Measurements from ENCODE around the gene BPIFB2.

BPIFB2 gene

DNA sequence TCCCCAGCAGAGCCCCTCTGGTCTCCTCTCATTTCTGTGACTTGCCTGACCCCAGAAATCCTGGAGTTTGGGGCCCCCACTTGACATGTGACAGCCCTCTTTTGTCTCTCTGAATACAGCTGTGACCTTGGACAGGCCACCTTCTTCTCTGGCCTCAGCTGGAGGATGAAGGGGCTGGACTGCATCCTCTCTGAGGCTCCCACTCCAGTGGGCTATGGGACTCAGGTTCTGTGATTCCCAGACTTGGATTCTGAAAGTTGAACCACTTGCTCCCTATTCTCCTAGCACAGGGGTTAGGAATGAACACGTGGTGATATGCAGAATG, 55.3 kb downstream of the BPIFB2 start:
- Histone ChIP-seq H3K79me1 (replicated peaks; ENCODE audit: low read length, poor library complexity, severe bottlenecking) (no peaks in the 10 kb centered on the region), H2BK12ac (ENCODE audit: low read length in 2 of 2) (no peak overlapping the region), H2BK120ac (ENCODE audit: low read depth, low read length) (no peak overlapping the region), H3K36me3 (ENCODE audit: control insufficient read depth in 1 of 2, insufficient read depth in 2 of 2, low read depth in 1 of 2, low read length in 2 of 2) (no peaks in the 10 kb centered on the region), H3K4me1 (ENCODE audit: control insufficient read depth, insufficient read depth, low read depth, low read length) (no peaks in the 10 kb centered on the region), H3K9ac (ENCODE audit: low read length) (no peak overlapping the region), H3K27ac (ENCODE audit: low read length, poor library complexity, severe bottlenecking) (no peak overlapping the region), H4K91ac (ENCODE audit: low read length) (no peak overlapping the region), H2BK5ac (ENCODE audit: low read depth, low read length, poor library complexity, severe bottlenecking) (no peak overlapping the region), H2AK5ac (ENCODE audit: low read length, severe bottlenecking) (no peak overlapping the region), H3K23ac (ENCODE audit: low read length in 2 of 2) (no peak overlapping the region), H2AFZ (ENCODE audit: low read depth, low read length) (no peak overlapping the region), H2BK15ac (ENCODE audit: low read depth, poor library complexity, severe bottlenecking) (no peak overlapping the region), H3K14ac (ENCODE audit: low read length in 2 of 2) (no peak overlapping the region), H3K18ac (ENCODE audit: low read depth in 1 of 2, low read length in 2 of 2) (no peak overlapping the region), H3K4ac (ENCODE audit: low read depth in 1 of 2, low read length in 2 of 2) (no peak overlapping the region), H3K4me3 (ENCODE audit: insufficient read depth in 1 of 2, low read depth in 1 of 2, low read length in 2 of 2) (no peak overlapping the region), H3K9me3 (ENCODE audit: control insufficient read depth, low read length) (no peaks in the 10 kb centered on the region), H4K8ac (ENCODE audit: low read length) (no peak overlapping the region), H3K4me2 (ENCODE audit: low read length, poor library complexity, severe bottlenecking) (no peak overlapping the region), H3K27me3 (ENCODE audit: control insufficient read depth in 1 of 2, insufficient read depth in 1 of 2, low read length in 2 of 2) (peaks cover 8 to 45% of the 10 kb centered on the region in 2 experiments)
- 38% methylated on average over 1 of the region's 1 CpG for WGBS
- no peak for DNase-seq

DNA sequence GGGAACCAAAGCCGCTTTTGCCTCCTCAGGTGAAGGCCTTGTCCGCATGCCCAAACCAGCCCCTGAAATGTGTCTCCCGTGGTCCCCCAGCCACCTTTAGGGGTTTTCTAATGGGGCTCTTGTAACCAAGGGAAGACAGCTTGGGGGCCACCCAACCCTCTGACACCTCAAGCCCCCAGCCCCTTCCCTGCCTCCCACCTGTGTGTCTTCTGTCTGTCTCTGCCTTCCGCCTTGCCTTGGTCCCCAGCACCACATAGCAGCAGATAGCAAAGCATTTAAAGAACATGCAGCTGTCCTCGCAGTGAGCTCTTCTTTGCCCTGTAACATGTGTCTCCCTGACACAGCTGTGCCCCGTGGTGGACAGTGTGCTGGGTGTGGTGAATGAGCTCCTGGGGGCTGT, 55.8 kb downstream of the BPIFB2 start:
- Histone ChIP-seq H3K36me3 (ENCODE audit: control insufficient read depth in 1 of 2, insufficient read depth in 2 of 2, low read depth in 1 of 2, low read length in 2 of 2) (no peaks in the 10 kb centered on the region), H4K91ac (ENCODE audit: low read length) (no peak overlapping the region)

GRCh38 chr20:33064572-33065287, 57.2 kb downstream of the BPIFB2 start:
- no peak overlapping the region for H3K4me2 ChIP-seq (ENCODE audit: low read length, poor library complexity, severe bottlenecking)
- H3K23ac ChIP-seq (ENCODE audit: low read length in 2 of 2): no peak overlapping the region
- 86% methylated on average over 11 of the region's 11 CpGs for whole genome bisulfite sequencing
- no peaks in the 10 kb centered on the region for H3K4me1 ChIP-seq (ENCODE audit: control insufficient read depth, insufficient read depth, low read depth, low read length)
- H2BK12ac ChIP-seq (ENCODE audit: low read length in 2 of 2): no peak overlapping the region
- H3K4me3 ChIP-seq (ENCODE audit: insufficient read depth in 1 of 2, low read depth in 1 of 2, low read length in 2 of 2): no peak overlapping the region
- no peak overlapping the region for H2BK120ac ChIP-seq (ENCODE audit: low read depth, low read length)
- H3K79me1 ChIP-seq (replicated peaks; ENCODE audit: low read length, poor library complexity, severe bottlenecking): no peaks in the 10 kb centered on the region
- no peak for DNase-seq
- H4K8ac ChIP-seq (ENCODE audit: low read length): no peak overlapping the region
- H3K18ac ChIP-seq (ENCODE audit: low read depth in 1 of 2, low read length in 2 of 2): no peak overlapping the region
- H3K9ac ChIP-seq (ENCODE audit: low read length): no peak overlapping the region
- no peak overlapping the region for H2AK5ac ChIP-seq (ENCODE audit: low read length, severe bottlenecking)
- no peaks in the 10 kb centered on the region for H3K36me3 ChIP-seq (ENCODE audit: control insufficient read depth in 1 of 2, insufficient read depth in 2 of 2, low read depth in 1 of 2, low read length in 2 of 2)
- no peak overlapping the region for H2BK15ac ChIP-seq (ENCODE audit: low read depth, poor library complexity, severe bottlenecking)
- H3K27me3 ChIP-seq (ENCODE audit: control insufficient read depth in 1 of 2, insufficient read depth in 1 of 2, low read length in 2 of 2): peaks cover 9 to 49% of the 10 kb centered on the region in 2 experiments
- no peak overlapping the region for H3K27ac ChIP-seq (ENCODE audit: low read length, poor library complexity, severe bottlenecking)
- no peak overlapping the region for H2BK5ac ChIP-seq (ENCODE audit: low read depth, low read length, poor library complexity, severe bottlenecking)
- H3K4ac ChIP-seq (ENCODE audit: low read depth in 1 of 2, low read length in 2 of 2): no peak overlapping the region
- no peak overlapping the region for H3K14ac ChIP-seq (ENCODE audit: low read length in 2 of 2)
- no peaks in the 10 kb centered on the region for H3K9me3 ChIP-seq (ENCODE audit: control insufficient read depth, low read length)
- H2AFZ ChIP-seq (ENCODE audit: low read depth, low read length): no peak overlapping the region
- no peak overlapping the region for H4K91ac ChIP-seq (ENCODE audit: low read length)

More for the DNA sequence above, 55.8 kb downstream of the BPIFB2 start:
- H3K4me3 ChIP-seq (ENCODE audit: insufficient read depth in 1 of 2, low read depth in 1 of 2, low read length in 2 of 2): no peak overlapping the region
- H3K4me1 ChIP-seq (ENCODE audit: control insufficient read depth, insufficient read depth, low read depth, low read length): no peaks in the 10 kb centered on the region
- no peak overlapping the region for H2BK15ac ChIP-seq (ENCODE audit: low read depth, poor library complexity, severe bottlenecking)
- peaks cover 3 to 45% of the 10 kb centered on the region in 2 experiments for H3K27me3 ChIP-seq (ENCODE audit: control insufficient read depth in 1 of 2, insufficient read depth in 1 of 2, low read length in 2 of 2)
- no peak overlapping the region for H2AK5ac ChIP-seq (ENCODE audit: low read length, severe bottlenecking)
- no peak overlapping the region for H3K14ac ChIP-seq (ENCODE audit: low read length in 2 of 2)
- WGBS: 86% methylated on average over 6 of the region's 6 CpGs
- H3K18ac ChIP-seq (ENCODE audit: low read depth in 1 of 2, low read length in 2 of 2): no peak overlapping the region
- H3K4ac ChIP-seq (ENCODE audit: low read depth in 1 of 2, low read length in 2 of 2): no peak overlapping the region
- H3K9me3 ChIP-seq (ENCODE audit: control insufficient read depth, low read length): no peaks in the 10 kb centered on the region
- no peak overlapping the region for H3K27ac ChIP-seq (ENCODE audit: low read length, poor library complexity, severe bottlenecking)
- H2AFZ ChIP-seq (ENCODE audit: low read depth, low read length): no peak overlapping the region
- H3K23ac ChIP-seq (ENCODE audit: low read length in 2 of 2): no peak overlapping the region
- H4K8ac ChIP-seq (ENCODE audit: low read length): no peak overlapping the region
- H3K79me1 ChIP-seq (replicated peaks; ENCODE audit: low read length, poor library complexity, severe bottlenecking): no peaks in the 10 kb centered on the region
- no peak overlapping the region for H2BK5ac ChIP-seq (ENCODE audit: low read depth, low read length, poor library complexity, severe bottlenecking)
- H2BK120ac ChIP-seq (ENCODE audit: low read depth, low read length): no peak overlapping the region
- no peak overlapping the region for H3K9ac ChIP-seq (ENCODE audit: low read length)
- no peak overlapping the region for H2BK12ac ChIP-seq (ENCODE audit: low read length in 2 of 2)
- H3K4me2 ChIP-seq (ENCODE audit: low read length, poor library complexity, severe bottlenecking): no peak overlapping the region
- no peak for DNase-seq

DNA sequence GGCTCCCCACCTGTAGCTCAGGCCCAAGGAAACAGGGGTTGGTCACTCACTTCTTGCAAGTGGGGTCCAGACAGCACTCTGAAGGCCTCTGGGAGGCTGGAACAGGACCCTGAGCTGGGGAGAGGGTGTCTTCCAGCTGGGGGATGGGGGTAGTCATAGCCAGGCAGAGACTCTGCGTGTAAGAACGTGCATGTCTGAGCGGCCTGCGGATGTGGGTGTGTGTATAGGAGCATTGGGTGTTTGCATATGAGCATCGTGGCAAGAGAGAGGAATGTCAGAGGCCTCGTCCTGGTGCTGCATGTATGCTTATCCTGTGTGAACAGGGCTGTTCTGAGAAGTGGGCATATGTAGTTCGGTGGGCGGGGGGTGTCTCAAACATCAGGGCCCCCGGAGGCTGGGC, 58.3 kb downstream of the BPIFB2 start:
- no peaks in the 10 kb centered on the region for H3K9me3 ChIP-seq (ENCODE audit: control insufficient read depth, low read length)

More for the DNA sequence above, 58.3 kb downstream of the BPIFB2 start:
- H3K23ac ChIP-seq (ENCODE audit: low read length in 2 of 2): no peak overlapping the region
- no peak overlapping the region for H2AK5ac ChIP-seq (ENCODE audit: low read length, severe bottlenecking)
- peaks cover 10 to 54% of the 10 kb centered on the region in 2 experiments for H3K27me3 ChIP-seq (ENCODE audit: control insufficient read depth in 1 of 2, insufficient read depth in 1 of 2, low read length in 2 of 2)
- H4K91ac ChIP-seq (ENCODE audit: low read length): no peak overlapping the region
- H2BK120ac ChIP-seq (ENCODE audit: low read depth, low read length): no peak overlapping the region
- no peak overlapping the region for H3K14ac ChIP-seq (ENCODE audit: low read length in 2 of 2)
- H2BK12ac ChIP-seq (ENCODE audit: low read length in 2 of 2): no peak overlapping the region
- no peaks in the 10 kb centered on the region for H3K4me1 ChIP-seq (ENCODE audit: control insufficient read depth, insufficient read depth, low read depth, low read length)
- H2BK15ac ChIP-seq (ENCODE audit: low read depth, poor library complexity, severe bottlenecking): no peak overlapping the region
- no peaks in the 10 kb centered on the region for H3K36me3 ChIP-seq (ENCODE audit: control insufficient read depth in 1 of 2, insufficient read depth in 2 of 2, low read depth in 1 of 2, low read length in 2 of 2)
- H2BK5ac ChIP-seq (ENCODE audit: low read depth, low read length, poor library complexity, severe bottlenecking): no peak overlapping the region
- no peak for DNase-seq
- no peak overlapping the region for H3K4ac ChIP-seq (ENCODE audit: low read depth in 1 of 2, low read length in 2 of 2)
- no peak overlapping the region for H3K4me2 ChIP-seq (ENCODE audit: low read length, poor library complexity, severe bottlenecking)
- no peaks in the 10 kb centered on the region for H3K79me1 ChIP-seq (replicated peaks; ENCODE audit: low read length, poor library complexity, severe bottlenecking)
- 71% methylated on average over 9 of the region's 9 CpGs for WGBS
- H3K18ac ChIP-seq (ENCODE audit: low read depth in 1 of 2, low read length in 2 of 2): no peak overlapping the region
- no peak overlapping the region for H2AFZ ChIP-seq (ENCODE audit: low read depth, low read length)
- H3K4me3 ChIP-seq (ENCODE audit: insufficient read depth in 1 of 2, low read depth in 1 of 2, low read length in 2 of 2): no peak overlapping the region
- H3K27ac ChIP-seq (ENCODE audit: low read length, poor library complexity, severe bottlenecking): no peak overlapping the region
- no peak overlapping the region for H3K9ac ChIP-seq (ENCODE audit: low read length)
- no peak overlapping the region for H4K8ac ChIP-seq (ENCODE audit: low read length)
